Heart right ventricle (tissue), 16 donors: ENCODE measurements around the gene DOCK3. TPM values are rescaled to one million over a fixed set of nuclear protein-coding genes. Genes with fewer than 3 reads are reported as not detected.

Source experiments
- ATAC-seq, 8 donors: fragments of 200-7000 bp; cut with Tn5 transposase; one replicate each; pipeline ENCODE4 v1.9.1; 2020; ENCODE audit warnings: mild to moderate bottlenecking in 8 of 8, moderate library complexity in 8 of 8, moderate number of reproducible peaks in 1 of 8
- DNase-seq, 2 donors: peaks; one replicate each; pipeline ENCODE4 v3.0.0-alpha.2; 2020
- H3K27ac ChIP-seq, 10 donors: fragments of 200-600 bp; sonication (generic) in 2 of 10; one replicate each; pipeline versions ENCODE4 v1.5.0 to v1.8.0; 2020 to 2022; ENCODE audit warnings: mild to moderate bottlenecking in 3 of 10
- H3K27me3 ChIP-seq, 7 donors: fragments of 200-600 bp; one replicate each; pipeline ENCODE4 v1.8.0; 2021 to 2022; ENCODE audit warnings: mild to moderate bottlenecking in 2 of 7
- H3K36me3 ChIP-seq, 9 donors: fragments of 200-600 bp; sonication (generic) in 1 of 9; one replicate each; pipeline versions ENCODE4 v1.5.0 to v1.8.0; 2020 to 2022; ENCODE audit warnings: mild to moderate bottlenecking in 2 of 9
- H3K4me1 ChIP-seq, 9 donors: fragments of 200-600 bp; sonication (generic) in 1 of 9; one replicate each; pipeline versions ENCODE4 v1.5.0 to v1.8.0; 2020 to 2022; ENCODE audit warnings: mild to moderate bottlenecking in 4 of 9
- H3K4me3 ChIP-seq, 10 donors: fragments of 200-600 bp; sonication (generic) in 2 of 10; one replicate each; pipeline versions ENCODE4 v1.5.0 to v1.8.0; 2020 to 2022; ENCODE audit warnings: mild to moderate bottlenecking in 7 of 10, moderate library complexity in 2 of 10
- H3K9me3 ChIP-seq, 11 donors: fragments of 200-600 bp in 10 of 11; sonication (generic) in 2 of 11; one replicate each; pipeline versions ENCODE4 v1.5.0 to v1.8.0; 2013 to 2022; ENCODE audit warnings: mild to moderate bottlenecking in 2 of 11, control low read depth in 1 of 11, moderate library complexity in 1 of 11
- CTCF ChIP-seq, 9 donors: fragments of 200-600 bp; sonication (generic) in 2 of 9; IDR thresholded peaks; one replicate each; pipeline versions ENCODE4 v1.5.0 to v1.8.0; 2021 to 2022; ENCODE audit warnings: antibody characterized with exemption in 9 of 9, mild to moderate bottlenecking in 5 of 9, moderate library complexity in 1 of 9
- WGBS, 2 donors: extraction: QIAGEN DNeasy Blood & Tissue Kit; methylation state at CpG; one replicate each; pipeline ENCODE4 v1.1.7; 2013; ENCODE audit warnings: inconsistent platforms in 1 of 2; 5-methylcytosine and 5-hydroxymethylcytosine counted together
- intact Hi-C, 10 donors: fragments of 100-400 bp; cut with DNase I; formaldehyde crosslinking; loops; one replicate each; pipeline versions ENCODE4 v1.11.1 to v1.14.2; 2022
- polyA plus RNA-seq, 2 donors: library from polyadenylated mRNA; stranded (reverse); fragments of 200-250 nt; gene quantifications; one replicate each; pipeline ENCODE4 v1.2.3, GENCODE V29; 2013
- total RNA-seq, 10 donors: library from RNA; stranded (reverse); fragmentation: NEBNext Ultra II Directional in 3 of 10; extraction: Animal tissue kit (Norgen Biotek cat#: 25700) in 3 of 10; gene quantifications; one replicate each; pipeline versions ENCODE4 v1.2.1 to v1.2.4, GENCODE V29; 2021 to 2023
- donor health status: Arrhythmogenic right ventricular cardiomyopathy.
- donor health status: ischemic (EF 13 %, LVEDD 7.1; RV severe dilation, severe dysfunction).
- donor health status: healthy with polysubstance abuse.
- donor health status: DM: no; HTN: yes; CAD: no.
- donor health status: DM: no; HTN: no; CAD: no.
- donor health status: ischemic (EF 25% LVEDD 6.9; RV normal size, moderate dysfunction).
- donor health status: ischemic (EF 25% LVEDD 5.7; RV mildly dilated, moderate dysfunction).
- donor health status: healthy.
- donor health status: DM: yes; HTN: yes; CAD: no.
- donor health status: Ischemic cardiomyopathy.
- donor health status: ischemic (EF 35%, LVEDD 5.7; RV mildly dilated, moderate dysfunction).
- donor health status: nonischemic (EF 11% LVEDD 7.7; RV severe dilation, severe dysfunction).
- donor health status: DM: yes; HTN: yes; CAD: no.
- donor health status: PGD.
- donor health status: ischemic (EF 29% LVEDD 5.4; RV normal size, mild dysfunction).
- donor health status: nonischemic (EF 23%, LVEDD 6.1; RV moderate dilation, normal function).

The DOCK3 gene
- total and polyA plus RNA-seq, 12 donors: 1.2 to 6.6 (median 4.7) TPM

- DNase-seq (no peak), ATAC-seq (no peak)
- H3K27ac ChIP-seq: no peak overlapping the region
- H3K36me3 ChIP-seq: no peaks in the 10 kb centered on the region
- H3K9me3 ChIP-seq: peaks cover 0 to 25% (median 9%) of the 10 kb centered on the region in 11 donors
- no peak for TF ChIP-seq CTCF (IDR thresholded peaks at IDR 0.05)
- no peak overlapping the region for H3K4me3 ChIP-seq
- H3K4me1 ChIP-seq: no peaks in the 10 kb centered on the region
- intact Hi-C loops: no loop called here
- no peaks in the 10 kb centered on the region for H3K27me3 ChIP-seq
- 70% methylated on average over 1 of the region's 1 CpG for WGBS, 2 donors
These were observed 319.8 kb downstream of the DOCK3 start for GRCh38 chr3:50994537-50994936.

DNA sequence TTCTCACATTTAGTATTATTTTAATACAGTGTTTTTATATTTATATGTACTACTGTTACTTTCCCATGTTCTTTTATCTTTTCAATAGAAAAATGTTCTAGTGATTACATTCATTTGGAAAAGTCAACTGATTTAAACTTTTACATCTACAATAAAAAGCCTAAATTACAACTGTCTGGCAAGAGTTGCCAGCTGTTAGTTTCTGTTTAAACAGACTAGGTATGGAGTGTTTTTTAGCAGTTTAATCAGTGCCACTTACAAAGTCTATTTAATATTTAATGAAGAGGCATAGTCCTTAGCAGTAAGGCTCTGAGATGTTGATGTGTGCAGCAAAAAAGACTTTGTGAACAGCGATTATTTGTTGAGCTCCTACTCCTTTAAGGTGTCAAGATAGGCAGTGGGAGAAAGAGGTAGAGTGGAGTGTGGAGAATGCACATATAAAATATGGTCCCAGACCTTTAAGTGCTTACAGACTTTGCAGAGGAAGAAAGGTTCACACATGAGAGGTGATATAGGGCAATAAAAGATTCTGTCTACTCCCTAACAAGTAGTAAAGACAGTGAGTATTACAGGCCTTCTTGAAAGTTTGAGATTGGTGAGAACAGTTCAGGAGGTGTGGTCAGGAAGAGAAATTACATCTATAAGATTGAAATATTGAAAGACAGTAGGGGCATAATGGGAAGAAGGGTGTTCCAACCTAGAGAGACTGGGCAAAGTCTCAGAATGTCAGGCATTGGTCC lies 320.5 kb downstream of the DOCK3 start:
- intact Hi-C loops: no loop called here
- no peak for ATAC-seq
- Histone ChIP-seq H3K36me3 (no peaks in the 10 kb centered on the region), H3K27me3 (no peaks in the 10 kb centered on the region), H3K9me3 (peaks cover 0 to 24% (median 9%) of the 10 kb centered on the region in 11 donors), H3K4me1 (no peaks in the 10 kb centered on the region), H3K4me3 (no peak overlapping the region), H3K27ac (no peak overlapping the region)
- DNase-seq: no peak
- 82 to 92% methylated on average over 1 of the region's 1 CpG for WGBS, 2 donors
- TF ChIP-seq CTCF (IDR thresholded peaks at IDR 0.05): no peak

GRCh38 chr3:51002495-51002894 lies 327.8 kb downstream of the DOCK3 start:
- Histone ChIP-seq H3K9me3 (peaks cover 0 to 3% (median 0%) of the 10 kb centered on the region in 11 donors), H3K4me3 (no peak overlapping the region), H3K27ac (no peak overlapping the region), H3K27me3 (no peaks in the 10 kb centered on the region), H3K4me1 (no peaks in the 10 kb centered on the region), H3K36me3 (no peaks in the 10 kb centered on the region)
- TF ChIP-seq CTCF (IDR thresholded peaks at IDR 0.05): no peak
- DNase-seq (no peak), ATAC-seq (no peak)
- intact Hi-C loops: no loop called here

DNA sequence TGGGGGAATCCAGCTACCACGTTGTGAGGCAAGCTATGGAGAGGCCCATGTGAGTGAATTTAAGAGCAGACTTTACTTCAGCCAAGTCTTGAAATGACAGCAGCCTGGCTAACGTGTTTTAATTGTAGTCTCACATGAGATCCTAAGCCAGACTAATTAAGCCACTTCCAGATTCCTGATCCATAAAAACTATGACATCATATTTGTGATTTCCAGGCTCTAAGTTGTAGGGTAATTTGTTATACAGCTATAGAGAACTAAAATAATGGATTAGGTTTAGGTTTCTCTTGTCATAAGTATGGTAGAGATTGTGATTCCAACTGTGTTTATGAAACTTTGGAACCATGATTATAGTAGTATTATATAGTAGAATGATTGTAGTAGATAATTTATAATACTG lies 329.5 kb downstream of the DOCK3 start:
- TF ChIP-seq CTCF (IDR thresholded peaks at IDR 0.05): no peak
- 38% methylated on average over 2 of the region's 2 CpGs for WGBS, 2 donors
- Histone ChIP-seq H3K27ac (no peak overlapping the region), H3K4me1 (no peaks in the 10 kb centered on the region), H3K27me3 (no peaks in the 10 kb centered on the region), H3K9me3 (peaks cover 0 to 15% (median 0%) of the 10 kb centered on the region in 11 donors), H3K4me3 (no peak overlapping the region), H3K36me3 (no peaks in the 10 kb centered on the region)
- DNase-seq (no peak), ATAC-seq (no peak)
- intact Hi-C loops: no loop called here
